Measurements from ENCODE around the gene LYRM1. TPM values are rescaled to one million over a fixed set of nuclear protein-coding genes. Genes with fewer than 3 reads are reported as not detected.
A peak's percentile ranks its signal among the peaks of the same experiment; 100 is the strongest.

LYRM1 gene
- total and polyA plus RNA-seq, 4 donors, result 27.8 to 50.5 (median 31.1) TPM

DNA sequence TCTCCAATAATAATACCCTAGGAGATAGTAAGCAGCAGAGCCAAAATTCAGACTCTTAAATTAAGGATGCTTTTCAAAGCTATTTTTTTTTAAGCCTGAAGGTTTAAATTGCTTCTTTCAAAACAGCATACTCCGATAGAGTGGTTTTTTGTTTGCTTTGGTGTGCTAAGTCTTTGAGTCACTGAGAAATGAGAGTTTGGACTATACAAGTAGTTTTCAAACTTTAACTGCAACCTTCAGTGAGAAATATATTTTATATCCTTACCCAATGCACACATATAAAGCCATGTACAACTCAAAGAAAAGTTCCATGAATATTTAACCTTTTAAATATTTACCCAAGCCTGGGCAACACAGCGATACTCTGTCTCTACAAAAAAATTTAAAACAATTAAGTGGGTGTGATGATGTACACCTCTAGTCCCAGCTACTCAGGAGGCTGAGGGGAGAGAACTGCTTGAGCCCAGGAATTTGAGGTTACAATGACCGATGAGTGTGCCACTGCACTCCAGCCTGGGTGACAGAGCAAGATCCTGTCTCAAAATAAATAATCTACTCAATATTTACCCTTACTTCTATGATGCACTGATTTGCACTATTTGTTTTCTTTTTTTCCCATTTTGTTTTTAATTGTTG lies 19.6 kb upstream of the LYRM1 start:
- no peak for TF ChIP-seq CTCF (IDR thresholded peaks at IDR 0.05; ENCODE audit: control extremely low read depth, extremely low read depth)
- DNase-seq (no peak), ATAC-seq (ENCODE audit: insufficient read depth, low FRiP score) (peak; percentile 22)
- Histone ChIP-seq H3K4me3 (no peak overlapping the region), H3K4me1 (ENCODE audit: control insufficient read depth in 5 of 5, insufficient read depth in 5 of 5, low read length in 5 of 5) (peaks cover 0 to 40% (median 4%) of the 10 kb centered on the region in 5 donors), H3K36me3 (ENCODE audit: control insufficient read depth in 4 of 4, insufficient read depth in 4 of 4, low read length in 4 of 4) (peaks cover 0 to 5% (median under 1%) of the 10 kb centered on the region in 4 donors), H3K27me3 (ENCODE audit: control insufficient read depth in 3 of 3, insufficient read depth in 3 of 3, low read length in 2 of 3) (no peaks in the 10 kb centered on the region), H3K9me3 (ENCODE audit: control insufficient read depth in 4 of 4, insufficient read depth in 3 of 4, low read length in 3 of 4) (no peaks in the 10 kb centered on the region), H3K27ac (ENCODE audit: low read depth in 1 of 2, low read length in 1 of 2) (no peak overlapping the region), H3K9ac (ENCODE audit: insufficient read depth in 1 of 2, low read length in 2 of 2) (no peak overlapping the region)
- 60 to 80% methylated on average over 3 of the region's 3 CpGs for WGBS, 2 donors

DNA sequence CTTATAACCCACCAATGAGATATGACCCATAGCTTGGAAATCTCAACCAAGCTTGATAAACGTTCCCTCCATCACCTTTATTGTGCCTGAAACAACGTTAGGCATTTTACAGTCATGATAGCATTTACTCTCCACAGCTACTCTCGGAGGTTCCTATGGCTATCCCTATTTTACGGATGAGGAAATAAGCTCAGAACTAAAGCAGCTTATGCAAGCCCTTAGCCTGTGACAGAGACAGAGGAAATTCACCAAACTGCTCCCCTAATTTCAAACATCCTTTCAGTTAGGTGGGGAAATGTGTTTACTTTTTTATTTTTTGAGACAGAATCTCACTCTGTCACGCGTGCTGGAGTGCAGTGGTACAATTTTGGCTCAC lies 19.1 kb upstream of the LYRM1 start:
- H3K27ac ChIP-seq (ENCODE audit: low read depth in 1 of 2, low read length in 1 of 2), result peak overlapping the region in 1 of 2 donors; percentile 80
- no peaks in the 10 kb centered on the region for H3K27me3 ChIP-seq (ENCODE audit: control insufficient read depth in 3 of 3, insufficient read depth in 3 of 3, low read length in 2 of 3)
- no peak for TF ChIP-seq CTCF (IDR thresholded peaks at IDR 0.05; ENCODE audit: control extremely low read depth, extremely low read depth)
- H3K9me3 ChIP-seq (ENCODE audit: control insufficient read depth in 4 of 4, insufficient read depth in 3 of 4, low read length in 3 of 4), result no peaks in the 10 kb centered on the region
- WGBS, 2 donors, result 38 to 57% methylated on average over 6 of the region's 6 CpGs
- ATAC-seq (ENCODE audit: insufficient read depth, low FRiP score), result no peak
- no peak overlapping the region for H3K9ac ChIP-seq (ENCODE audit: insufficient read depth in 1 of 2, low read length in 2 of 2)
- H3K36me3 ChIP-seq (ENCODE audit: control insufficient read depth in 4 of 4, insufficient read depth in 4 of 4, low read length in 4 of 4), result peaks cover 0 to 5% (median 2%) of the 10 kb centered on the region in 4 donors
- DNase-seq, result no peak
- no peak overlapping the region for H3K4me3 ChIP-seq
- peaks cover 0 to 40% (median 4%) of the 10 kb centered on the region in 5 donors for H3K4me1 ChIP-seq (ENCODE audit: control insufficient read depth in 5 of 5, insufficient read depth in 5 of 5, low read length in 5 of 5)

- no peak for DNase-seq
- peaks cover 1 to 3% (median 2%) of the 10 kb centered on the region in 4 donors for H3K36me3 ChIP-seq (ENCODE audit: control insufficient read depth in 4 of 4, insufficient read depth in 4 of 4, low read length in 4 of 4)
These were observed 16.9 kb upstream of the LYRM1 start for GRCh38 chr16:20883554-20884239.

More at GRCh38 chr16:20883554-20884239, 16.9 kb upstream of the LYRM1 start:
- no peak for TF ChIP-seq CTCF (IDR thresholded peaks at IDR 0.05; ENCODE audit: control extremely low read depth, extremely low read depth)
- no peak overlapping the region for H3K27ac ChIP-seq (ENCODE audit: low read depth in 1 of 2, low read length in 1 of 2)
- no peaks in the 10 kb centered on the region for H3K9me3 ChIP-seq (ENCODE audit: control insufficient read depth in 4 of 4, insufficient read depth in 3 of 4, low read length in 3 of 4)
- peak; percentile 13 for ATAC-seq (ENCODE audit: insufficient read depth, low FRiP score)
- no peak overlapping the region for H3K9ac ChIP-seq (ENCODE audit: insufficient read depth in 1 of 2, low read length in 2 of 2)
- no peak overlapping the region for H3K4me3 ChIP-seq
- H3K4me1 ChIP-seq (ENCODE audit: control insufficient read depth in 5 of 5, insufficient read depth in 5 of 5, low read length in 5 of 5), result peaks cover 0 to 42% (median 4%) of the 10 kb centered on the region in 5 donors
- 64 to 69% methylated on average over 5 of the region's 5 CpGs for WGBS, 2 donors
- no peaks in the 10 kb centered on the region for H3K27me3 ChIP-seq (ENCODE audit: control insufficient read depth in 3 of 3, insufficient read depth in 3 of 3, low read length in 2 of 3)

Measured in lung (tissue), 12 donors.